ENCODE data around the gene LRP5. TPM values are rescaled to one million over a fixed set of nuclear protein-coding genes. Genes with fewer than 3 reads are reported as not detected.

Gene LRP5
- total and polyA plus RNA-seq, 9 of the 15 experiments (the other 6 are each of a cell fraction or from before 2014, with no cell fraction given), result 0.48 to 44.2 (median 13.5) TPM

- Histone ChIP-seq H3K9me3 (replicated peaks; ENCODE audit: control insufficient read depth, insufficient read depth, low read depth, low read length) (no peaks in the 10 kb centered on the region), H3K36me3 (ENCODE audit: control insufficient read depth, insufficient read depth, low read length) (no peaks in the 10 kb centered on the region), H2AFZ (ENCODE audit: low read depth, low read length) (no peak overlapping the region), H3K27ac (ENCODE audit: extremely low read depth, low read depth, low read length) (no peak overlapping the region), H3K9me1 (ENCODE audit: control insufficient read depth, insufficient read depth, low read length) (no peaks in the 10 kb centered on the region), H3K4me1 (replicated peaks in 1 of 2; ENCODE audit: control insufficient read depth in 2 of 2, insufficient read depth in 2 of 2, low read length in 2 of 2) (peaks cover 21 to 22% of the 10 kb centered on the region in 2 experiments; a peak in 4 of 5 replicates), H3K4me3 (no peak overlapping the region), H3K9ac (ENCODE audit: insufficient read depth in 1 of 2, low read depth in 2 of 2, low read length in 2 of 2) (no peak overlapping the region), H3K4me2 (ENCODE audit: insufficient read depth, low read length) (no peak overlapping the region), H3K79me2 (ENCODE audit: control insufficient read depth, insufficient read depth, low read length) (peaks cover 93% of the 10 kb centered on the region), H3K27me3 (ENCODE audit: control insufficient read depth in 2 of 2, insufficient read depth in 2 of 2, low read length in 2 of 2) (no peaks in the 10 kb centered on the region), H4K20me1 (replicated peaks; ENCODE audit: control insufficient read depth, insufficient read depth, low read length) (peaks cover 27% of the 10 kb centered on the region)
- no peak for DNase-seq (ENCODE audit: extremely low read depth in 1 of 4, low spot score in 3 of 4)
- 72% methylated on average over 3 of the region's 3 CpGs for WGBS (ENCODE audit: insufficient coverage, low coverage, missing lambda C conversion rate)
- ChIA-PET POLR2A (interaction anchor here (0.9 to 1.0 kb wide), 2 partner anchors 22 to 42 kb away, joined by 3 to 4 read pairs; no protein-coding TSS in a partner anchor), CTCF (ENCODE audit: low intra/inter-chr PET ratio) (no interaction called here)
- in situ Hi-C loops (cut with MboI), result no loop called here
- BruUV-seq (replicated peaks), result no TSS peak
- intact Hi-C loops (cut with micrococcal nuclease), result no loop called here
- no peak for ATAC-seq
- FAIRE-seq, result no peak
- TF ChIP-seq KHSRP (IDR thresholded peaks at IDR 0.05) (no peak), MLLT1 (IDR thresholded peaks at IDR 0.05) (no peak), BACH1 (tag; IDR thresholded peaks at IDR 0.05) (no peak), STAT5B (CRISPR knock-in tag; IDR thresholded peaks at IDR 0.05) (no peak), ZNF740 (CRISPR knock-in tag; IDR thresholded peaks at IDR 0.05) (no peak), ZNF740 (tag; IDR thresholded peaks at IDR 0.05) (no peak)
- TF ChIP-seq, protein P1, sequence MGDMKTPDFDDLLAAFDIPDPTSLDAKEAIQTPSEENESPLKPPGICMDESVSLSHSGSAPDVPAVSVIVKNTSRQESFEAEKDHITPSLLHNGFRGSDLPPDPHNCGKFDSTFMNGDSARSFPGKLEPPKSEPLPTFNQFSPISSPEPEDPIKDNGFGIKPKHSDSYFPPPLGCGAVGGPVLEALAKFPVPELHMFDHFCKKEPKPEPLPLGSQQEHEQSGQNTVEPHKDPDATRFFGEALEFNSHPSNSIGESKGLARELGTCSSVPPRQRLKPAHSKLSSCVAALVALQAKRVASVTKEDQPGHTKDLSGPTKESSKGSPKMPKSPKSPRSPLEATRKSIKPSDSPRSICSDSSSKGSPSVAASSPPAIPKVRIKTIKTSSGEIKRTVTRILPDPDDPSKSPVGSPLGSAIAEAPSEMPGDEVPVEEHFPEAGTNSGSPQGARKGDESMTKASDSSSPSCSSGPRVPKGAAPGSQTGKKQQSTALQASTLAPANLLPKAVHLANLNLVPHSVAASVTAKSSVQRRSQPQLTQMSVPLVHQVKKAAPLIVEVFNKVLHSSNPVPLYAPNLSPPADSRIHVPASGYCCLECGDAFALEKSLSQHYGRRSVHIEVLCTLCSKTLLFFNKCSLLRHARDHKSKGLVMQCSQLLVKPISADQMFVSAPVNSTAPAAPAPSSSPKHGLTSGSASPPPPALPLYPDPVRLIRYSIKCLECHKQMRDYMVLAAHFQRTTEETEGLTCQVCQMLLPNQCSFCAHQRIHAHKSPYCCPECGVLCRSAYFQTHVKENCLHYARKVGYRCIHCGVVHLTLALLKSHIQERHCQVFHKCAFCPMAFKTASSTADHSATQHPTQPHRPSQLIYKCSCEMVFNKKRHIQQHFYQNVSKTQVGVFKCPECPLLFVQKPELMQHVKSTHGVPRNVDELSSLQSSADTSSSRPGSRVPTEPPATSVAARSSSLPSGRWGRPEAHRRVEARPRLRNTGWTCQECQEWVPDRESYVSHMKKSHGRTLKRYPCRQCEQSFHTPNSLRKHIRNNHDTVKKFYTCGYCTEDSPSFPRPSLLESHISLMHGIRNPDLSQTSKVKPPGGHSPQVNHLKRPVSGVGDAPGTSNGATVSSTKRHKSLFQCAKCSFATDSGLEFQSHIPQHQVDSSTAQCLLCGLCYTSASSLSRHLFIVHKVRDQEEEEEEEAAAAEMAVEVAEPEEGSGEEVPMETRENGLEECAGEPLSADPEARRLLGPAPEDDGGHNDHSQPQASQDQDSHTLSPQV (IDR thresholded peaks at IDR 0.05), result no peak
Observed at GRCh38 chr11:68495872-68496271, 183.5 kb downstream of the LRP5 start.

Measured in K562 (cell line).